ENCODE measurements around the gene TSHZ2.
"Not testable (repeated sequence)": the region's sequence is repeated elsewhere in the genome, so short reads cannot be mapped to it uniquely, and the experiment has no call there.

Gene TSHZ2

GRCh38 chr20:53089851-53090250, 117.7 kb downstream of the TSHZ2 start:
- DNase-seq, result not testable (repeated sequence)

GRCh38 chr20:53091789-53092188, 119.6 kb downstream of the TSHZ2 start:
- DNase-seq, result no peak

- DNase-seq, result no peak
Observed at GRCh38 chr20:53092772-53093300, 120.7 kb downstream of the TSHZ2 start.

DNA sequence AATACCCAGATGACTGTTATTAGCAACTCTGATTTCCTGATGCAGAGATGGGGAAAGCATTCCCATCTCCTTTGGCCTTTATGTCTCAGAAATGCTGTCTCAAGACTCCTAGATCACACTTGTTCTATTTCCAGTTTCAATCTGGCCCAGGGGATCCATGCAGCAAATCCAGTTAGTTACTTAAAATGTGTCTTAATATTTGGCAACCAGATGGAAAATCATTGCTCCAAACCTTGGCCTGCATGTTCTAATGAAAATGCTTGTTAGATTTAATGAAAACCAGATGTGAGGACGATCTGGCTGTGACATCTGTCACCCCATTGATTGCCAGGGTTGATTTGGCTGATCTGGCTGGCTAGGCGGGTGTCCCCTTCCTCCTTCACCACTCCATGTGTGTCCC, 125.2 kb downstream of the TSHZ2 start:
- no peak for DNase-seq

GRCh38 chr20:53097791-53098190, 125.6 kb downstream of the TSHZ2 start:
- no peak for DNase-seq

- DNase-seq, result no peak
Observed at GRCh38 chr20:53098621-53099020, 126.5 kb downstream of the TSHZ2 start.

DNA sequence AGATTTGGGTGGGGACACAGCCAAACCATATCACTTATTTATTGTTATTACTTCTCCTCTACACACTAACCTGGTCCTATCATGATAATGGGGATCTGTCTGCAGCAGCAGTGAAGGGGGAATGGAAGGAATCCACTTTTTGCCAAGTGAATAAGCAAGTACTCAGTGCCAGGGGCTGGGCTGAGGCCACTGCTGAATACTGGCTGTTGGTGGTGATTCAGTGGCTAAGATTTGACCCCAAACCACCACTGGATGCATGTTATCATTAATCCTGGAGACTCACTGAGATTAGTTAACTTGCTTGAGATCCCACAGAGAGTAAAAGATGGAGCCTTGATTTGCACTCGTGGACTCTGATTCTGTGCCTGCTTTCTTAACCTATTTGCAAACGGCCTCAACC, 127.7 kb downstream of the TSHZ2 start:
- no peak for DNase-seq

DNA sequence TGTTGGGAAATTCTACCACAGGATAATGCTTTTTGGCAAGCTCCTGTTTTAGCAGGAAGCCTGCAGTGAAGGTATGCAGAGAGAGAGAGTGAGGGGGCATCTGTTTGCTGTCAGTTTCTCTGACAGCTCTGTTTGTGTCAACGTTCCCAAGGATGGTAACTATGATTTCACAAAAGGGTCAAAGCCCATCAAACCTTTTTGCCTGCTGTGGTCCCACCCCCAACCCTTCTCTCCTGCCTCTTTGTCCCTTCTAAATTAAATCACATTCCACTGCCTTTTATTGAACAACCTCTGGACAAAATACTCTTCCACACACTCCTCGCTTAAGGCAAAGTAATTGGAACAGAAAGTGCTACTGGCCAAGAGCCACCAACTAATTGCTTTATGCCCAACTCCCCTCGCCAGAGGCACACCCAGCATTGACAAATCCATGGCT, 128.3 kb downstream of the TSHZ2 start:
- DNase-seq, result no peak

DNA sequence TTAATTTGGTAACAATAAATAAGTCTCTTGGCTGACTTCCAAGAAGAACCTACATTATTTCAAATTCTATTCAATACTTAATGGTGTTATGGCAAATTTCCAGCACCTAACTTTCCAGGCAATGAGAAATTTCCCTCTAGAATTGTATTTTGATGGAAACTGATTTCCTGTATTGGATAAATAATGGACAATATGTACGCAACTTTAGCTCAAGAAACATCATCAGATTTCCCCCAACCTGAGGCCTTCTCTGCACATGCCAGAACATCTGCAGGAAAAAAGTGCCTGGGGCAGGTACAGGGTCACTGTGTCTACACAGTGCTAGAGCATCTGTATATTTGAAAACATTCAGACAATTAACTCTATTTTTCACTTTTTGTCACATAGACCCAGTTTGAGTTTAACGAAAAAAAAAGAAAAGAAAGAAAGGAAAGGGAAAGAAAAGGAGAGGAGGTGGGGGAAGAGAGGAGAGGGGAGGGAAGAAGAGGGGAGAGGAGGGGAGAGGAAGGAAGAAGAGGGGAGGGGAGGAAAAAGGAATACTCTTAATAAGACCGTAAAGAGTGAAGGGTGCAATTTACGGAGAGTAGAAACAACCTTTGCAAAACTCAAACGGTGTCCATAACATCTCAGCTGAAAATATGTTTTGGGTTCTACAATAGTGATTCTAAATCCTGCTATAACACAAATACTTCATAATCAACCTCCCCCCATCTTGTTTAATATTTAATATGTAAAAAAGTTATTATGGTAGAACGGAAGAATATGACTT, 130.0 kb downstream of the TSHZ2 start:
- DNase-seq, result no peak

DNA sequence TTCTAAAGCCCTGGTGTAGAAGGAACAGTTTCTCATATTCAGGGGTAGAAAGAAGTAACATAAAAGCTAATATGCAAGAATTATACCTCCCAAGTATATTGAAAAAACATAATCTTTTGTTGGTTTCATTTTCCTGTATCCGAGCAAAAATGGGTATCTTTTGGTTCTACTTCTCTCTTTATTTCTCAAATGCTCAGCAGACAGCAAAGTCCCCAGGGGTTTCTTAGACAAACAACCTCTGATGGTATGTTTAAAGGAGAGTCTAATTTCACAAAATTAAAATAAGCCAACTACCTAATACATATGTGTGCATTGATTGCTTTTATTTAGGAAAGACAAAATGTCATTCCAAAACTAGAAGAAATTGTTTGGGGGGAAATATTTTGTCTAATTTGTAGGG, 131.0 kb downstream of the TSHZ2 start:
- DNase-seq, result no peak

DNA sequence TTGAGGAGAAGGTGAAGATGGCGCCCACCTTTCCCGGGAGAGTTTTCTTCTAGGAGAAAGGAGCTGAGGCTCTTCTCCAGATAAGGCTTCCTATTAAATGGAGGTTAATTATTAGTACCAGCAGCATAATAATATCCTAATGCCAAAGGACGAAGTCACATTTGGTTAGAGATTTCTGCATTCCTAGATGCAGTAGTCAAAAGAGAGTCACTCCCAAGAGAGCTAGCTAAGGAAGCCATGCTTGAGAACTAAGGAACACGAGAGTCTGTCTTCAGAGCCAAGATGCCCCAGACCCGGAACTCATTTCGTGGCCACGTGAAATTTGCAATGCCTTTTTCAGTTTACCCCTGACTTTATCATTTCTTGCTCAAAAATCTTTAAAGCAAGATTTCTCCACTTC, 132.7 kb downstream of the TSHZ2 start:
- no peak for DNase-seq

DNA sequence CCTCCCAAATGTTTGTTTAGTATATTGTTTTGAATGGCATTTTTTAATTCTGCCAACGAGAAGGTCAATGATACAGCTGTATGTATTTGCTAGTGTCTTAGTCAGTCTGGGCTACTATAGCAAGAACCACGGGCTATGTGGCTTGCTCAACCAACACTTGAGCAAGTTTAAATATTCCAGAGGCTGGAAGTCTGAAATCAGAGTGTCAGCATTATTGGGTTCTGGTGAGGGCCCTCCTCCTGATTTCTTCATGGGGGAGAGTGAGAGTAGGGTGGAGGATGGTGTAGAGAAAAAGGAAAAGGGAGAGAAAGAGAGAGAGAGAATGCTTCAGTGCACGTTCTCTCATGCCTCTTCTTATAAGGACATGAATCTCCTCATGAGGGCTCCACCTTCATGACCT, 144.6 kb downstream of the TSHZ2 start:
- no peak for DNase-seq

GRCh38 chr20:53122853-53123252, 150.7 kb downstream of the TSHZ2 start:
- DNase-seq, result no peak

DNA sequence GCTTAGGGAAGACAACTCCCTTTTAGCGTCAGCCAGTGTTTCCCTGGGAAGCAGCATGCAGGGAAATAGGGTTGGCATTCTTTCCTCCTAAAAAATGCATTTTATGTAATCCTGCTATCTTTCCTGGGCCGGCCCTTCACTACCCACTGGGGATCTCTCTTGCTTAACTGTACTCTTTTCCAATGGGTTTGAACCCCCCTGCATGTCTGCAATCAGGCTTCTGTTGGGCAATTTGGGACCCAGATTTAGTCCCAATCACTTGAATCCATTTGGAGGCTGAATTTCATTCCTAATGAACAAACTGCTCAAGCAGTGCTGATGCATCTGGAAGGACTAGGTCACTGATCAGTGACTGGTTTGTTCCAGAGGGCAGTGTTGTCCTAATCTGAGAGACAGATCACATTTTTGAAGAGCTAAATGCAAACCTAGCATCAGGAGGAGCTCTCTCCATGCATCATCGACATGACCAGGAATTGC, 152.0 kb downstream of the TSHZ2 start:
- no peak for DNase-seq

- no peak for DNase-seq
Observed at GRCh38 chr20:53124803-53125202, 152.6 kb downstream of the TSHZ2 start.

- no peak for DNase-seq
Observed at GRCh38 chr20:53126185-53126584, 154.0 kb downstream of the TSHZ2 start.

DNA sequence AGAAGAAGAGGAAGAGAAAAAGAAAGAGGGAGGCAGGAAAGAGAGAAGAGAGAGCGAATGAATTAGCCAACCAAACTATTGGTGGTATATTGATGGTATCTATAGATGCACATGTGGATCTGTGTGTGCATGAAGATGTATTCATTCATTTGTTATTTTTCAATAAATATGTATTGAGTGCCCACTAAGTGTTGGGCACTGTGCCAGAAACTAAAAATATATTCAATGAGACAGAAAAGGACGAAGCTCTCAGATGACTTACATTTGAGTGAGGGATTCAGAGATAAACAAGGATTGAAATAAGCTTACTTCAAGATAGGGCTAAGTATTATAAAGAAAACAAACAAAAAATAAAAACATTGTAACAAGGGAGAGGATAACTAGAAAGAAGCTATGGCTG, 154.9 kb downstream of the TSHZ2 start:
- no peak for DNase-seq

- DNase-seq, result no peak
Observed at GRCh38 chr20:53128004-53128403, 155.8 kb downstream of the TSHZ2 start.

DNA sequence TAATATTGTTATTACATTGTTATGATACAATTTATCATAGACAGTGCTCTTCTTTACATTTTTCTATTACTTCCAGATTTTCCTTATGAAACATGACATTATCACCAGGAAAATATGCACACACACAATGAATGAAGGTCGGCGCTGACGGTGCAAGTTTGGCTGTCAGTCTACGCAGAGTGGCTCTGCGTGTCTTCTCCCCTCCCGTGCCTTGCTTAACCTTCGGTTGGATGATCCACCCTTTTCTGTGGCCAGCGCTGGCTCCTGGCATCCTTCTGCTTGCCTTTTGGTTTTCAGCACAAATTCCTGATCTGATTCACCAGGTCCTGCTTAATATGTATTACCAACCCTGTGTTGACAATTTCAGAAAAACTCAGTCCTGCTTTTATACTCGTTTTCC, 157.4 kb downstream of the TSHZ2 start:
- DNase-seq, result no peak

DNA sequence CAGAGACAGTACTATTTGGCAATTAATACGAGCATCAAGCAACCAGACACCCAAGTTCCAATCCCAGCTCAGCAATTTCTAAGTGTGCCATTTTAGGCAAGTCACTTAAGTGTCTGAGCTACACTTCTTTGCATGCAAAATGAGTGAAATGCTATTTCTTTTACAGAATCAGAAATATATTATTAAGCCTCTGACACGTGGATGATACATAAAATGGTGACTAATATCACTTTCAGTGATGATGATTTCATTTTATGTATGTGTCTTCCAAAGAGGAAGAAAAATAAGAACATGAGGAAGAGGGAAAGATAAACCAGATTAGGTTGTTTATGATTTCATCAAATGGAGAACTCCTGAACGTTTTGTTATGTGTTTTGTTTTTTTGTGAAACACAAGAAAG, 158.6 kb downstream of the TSHZ2 start:
- DNase-seq, result no peak

- no peak for DNase-seq
Observed at GRCh38 chr20:53133125-53133524, 161.0 kb downstream of the TSHZ2 start.

- no peak for DNase-seq
Observed at GRCh38 chr20:53133628-53134027, 161.5 kb downstream of the TSHZ2 start.

GRCh38 chr20:53136473-53136872, 164.3 kb downstream of the TSHZ2 start:
- DNase-seq, result no peak

- DNase-seq, result no peak
Observed at GRCh38 chr20:53138454-53139262, 166.5 kb downstream of the TSHZ2 start.

All from GDM1 (cell line).